Mucosa of stomach (tissue), 1 donor: ENCODE data around the gene SERPINB3.
"Not testable (repeated sequence)": the region's sequence is repeated elsewhere in the genome, so short reads cannot be mapped to it uniquely, and the experiment has no call there.

Source experiments
- H3K27me3 ChIP-seq: one replicate; pipeline ENCODE4 v1.7.0; 2013; ENCODE audit warnings: mild to moderate bottlenecking, low read length; ENCODE audit not compliant: control insufficient read depth, insufficient read depth
- H3K36me3 ChIP-seq: one replicate; pipeline ENCODE4 v1.7.0; 2013; ENCODE audit warnings: low read length; ENCODE audit not compliant: control insufficient read depth, insufficient read depth
- H3K4me1 ChIP-seq: one replicate; pipeline ENCODE4 v1.7.0; 2013; ENCODE audit warnings: mild to moderate bottlenecking, low read length; ENCODE audit not compliant: control insufficient read depth, insufficient read depth
- H3K4me3 ChIP-seq: one replicate; pipeline ENCODE4 v1.7.0; 2013; ENCODE audit warnings: low read length
- H3K9ac ChIP-seq: one replicate; pipeline ENCODE4 v1.7.0; 2013; ENCODE audit warnings: mild to moderate bottlenecking, low read length, moderate library complexity
- H3K9me3 ChIP-seq: one replicate; pipeline ENCODE4 v1.7.0; 2013; ENCODE audit warnings: mild to moderate bottlenecking, low read length, moderate library complexity; ENCODE audit not compliant: control insufficient read depth
- donor health status: Pancreatic carcinoma.

Gene SERPINB3

GRCh38 chr18:63681449-63682340 is 20.0 kb upstream of the SERPINB3 start:
- Histone ChIP-seq H3K4me1 (peaks cover 35% of the 10 kb centered on the region), H3K9ac (no peak overlapping the region), H3K4me3 (no peak overlapping the region)

GRCh38 chr18:63679820-63680606 is 18.3 kb upstream of the SERPINB3 start:
- Histone ChIP-seq H3K27me3 (no peaks in the 10 kb centered on the region), H3K9me3 (no peaks in the 10 kb centered on the region), H3K4me3 (no peak overlapping the region), H3K36me3 (no peaks in the 10 kb centered on the region), H3K4me1 (peaks cover 35% of the 10 kb centered on the region), H3K9ac (no peak overlapping the region)

More at GRCh38 chr18:63681449-63682340, 20.0 kb upstream of the SERPINB3 start:
- Histone ChIP-seq H3K9me3 (no peaks in the 10 kb centered on the region), H3K36me3 (no peaks in the 10 kb centered on the region), H3K27me3 (no peaks in the 10 kb centered on the region)

GRCh38 chr18:63677500-63678225 is 16.0 kb upstream of the SERPINB3 start:
- H3K27me3 ChIP-seq, result no peaks in the 10 kb centered on the region
- H3K9ac ChIP-seq, result no peak overlapping the region
- H3K36me3 ChIP-seq, result no peaks in the 10 kb centered on the region

DNA sequence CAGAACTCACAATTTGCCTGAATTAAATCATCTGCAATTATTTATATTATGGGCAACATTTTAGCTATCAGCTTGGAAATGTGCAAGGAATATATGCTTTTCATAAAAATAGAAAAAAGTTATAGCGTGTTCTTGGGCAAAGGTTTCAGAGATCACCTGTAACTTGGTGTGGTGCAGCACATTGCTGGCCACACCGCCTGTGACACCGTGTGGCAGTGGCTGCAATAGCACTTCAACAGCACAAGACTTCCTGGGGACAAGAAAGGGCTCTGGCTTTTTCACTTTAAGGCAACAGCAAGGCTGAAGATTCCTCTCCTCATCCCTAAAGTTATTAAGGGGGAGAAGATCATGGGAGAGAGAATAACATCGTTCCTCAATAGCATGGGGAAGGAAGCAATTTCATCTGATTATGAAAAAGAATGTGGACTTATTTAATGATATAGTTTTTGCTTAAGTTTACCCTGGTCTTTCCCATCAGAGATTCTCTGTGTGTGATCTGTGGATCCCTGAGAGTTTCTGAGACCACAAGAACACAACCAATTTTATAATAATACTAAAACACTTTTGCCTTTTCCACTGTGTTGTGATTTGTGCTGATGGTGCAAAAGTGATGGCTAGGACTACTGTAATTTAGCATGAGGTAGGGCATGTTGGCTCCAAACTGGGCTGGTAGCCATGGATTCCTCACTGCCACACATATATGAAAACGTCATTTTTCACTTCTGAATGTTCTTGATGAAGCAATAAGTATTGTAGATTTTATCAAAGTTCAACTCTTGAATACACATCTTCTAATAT is 15.0 kb upstream of the SERPINB3 start:
- H3K9ac ChIP-seq, result no peak overlapping the region
- H3K36me3 ChIP-seq, result no peaks in the 10 kb centered on the region
- H3K4me3 ChIP-seq, result no peak overlapping the region
- H3K4me1 ChIP-seq, result peaks cover 15% of the 10 kb centered on the region
- no peaks in the 10 kb centered on the region for H3K27me3 ChIP-seq
- no peaks in the 10 kb centered on the region for H3K9me3 ChIP-seq

More at GRCh38 chr18:63677500-63678225, 16.0 kb upstream of the SERPINB3 start:
- no peaks in the 10 kb centered on the region for H3K9me3 ChIP-seq
- H3K4me1 ChIP-seq, result peaks cover 21% of the 10 kb centered on the region
- H3K4me3 ChIP-seq, result no peak overlapping the region

GRCh38 chr18:63664571-63664970 is 2.9 kb upstream of the SERPINB3 start:
- H3K9me3 ChIP-seq, result no peaks in the 10 kb centered on the region
- H3K4me3 ChIP-seq, result no peak overlapping the region
- no peaks in the 10 kb centered on the region for H3K27me3 ChIP-seq
- no peaks in the 10 kb centered on the region for H3K4me1 ChIP-seq
- no peak overlapping the region for H3K9ac ChIP-seq
- H3K36me3 ChIP-seq, result no peaks in the 10 kb centered on the region

DNA sequence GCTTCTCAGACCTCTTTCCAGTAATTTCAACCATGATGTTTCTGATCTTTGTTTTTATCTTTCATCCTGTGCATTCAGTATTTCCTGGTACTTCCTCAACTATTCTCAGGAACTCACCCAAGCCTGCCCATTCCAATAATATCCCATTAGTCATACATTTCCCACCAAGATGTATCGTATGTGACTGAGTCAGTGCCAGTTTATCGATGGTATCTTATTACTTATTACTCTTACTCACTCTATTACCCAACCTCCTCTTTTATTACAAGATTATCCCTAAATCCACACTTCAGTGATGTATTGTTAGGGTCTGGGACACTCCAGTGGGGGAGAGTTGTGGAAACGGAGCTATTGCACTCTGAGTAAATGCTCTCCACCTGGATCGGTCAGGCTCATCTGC is 2.8 kb downstream of the SERPINB3 start:
- H3K9ac ChIP-seq, H3K4me1 ChIP-seq: not testable (repeated sequence)

DNA sequence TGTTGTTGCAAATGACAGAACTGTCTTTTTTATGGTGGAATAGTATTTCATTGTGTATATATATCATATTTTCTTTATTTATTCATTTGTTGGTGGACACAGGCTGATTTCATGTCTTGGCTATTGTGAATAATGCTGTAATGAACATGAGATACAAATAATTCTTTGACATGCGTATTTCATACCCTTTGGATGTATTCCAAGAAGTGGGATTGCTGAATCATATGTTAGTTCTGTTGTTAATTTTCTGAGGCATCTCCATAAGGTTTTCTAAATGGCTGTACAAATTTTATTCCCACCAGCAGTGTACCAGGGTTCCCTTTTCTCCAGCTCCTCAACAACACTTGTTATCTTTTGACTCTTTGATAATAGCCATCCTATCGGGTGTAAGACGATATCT is 11.4 kb downstream of the SERPINB3 start:
- H3K27me3 ChIP-seq, H3K36me3 ChIP-seq, H3K9me3 ChIP-seq, H3K4me3 ChIP-seq, H3K4me1 ChIP-seq, H3K9ac ChIP-seq: not testable (repeated sequence)

More for the DNA sequence above, 2.8 kb downstream of the SERPINB3 start:
- H3K4me3 ChIP-seq, H3K9me3 ChIP-seq, H3K36me3 ChIP-seq, H3K27me3 ChIP-seq: not testable (repeated sequence)

- no peaks in the 10 kb centered on the region for H3K36me3 ChIP-seq
- no peaks in the 10 kb centered on the region for H3K27me3 ChIP-seq
- no peak overlapping the region for H3K9ac ChIP-seq
- H3K4me3 ChIP-seq, result no peak overlapping the region
- no peaks in the 10 kb centered on the region for H3K9me3 ChIP-seq
- no peaks in the 10 kb centered on the region for H3K4me1 ChIP-seq
Measured at GRCh38 chr18:63648241-63648640, 13.5 kb downstream of the SERPINB3 start.

DNA sequence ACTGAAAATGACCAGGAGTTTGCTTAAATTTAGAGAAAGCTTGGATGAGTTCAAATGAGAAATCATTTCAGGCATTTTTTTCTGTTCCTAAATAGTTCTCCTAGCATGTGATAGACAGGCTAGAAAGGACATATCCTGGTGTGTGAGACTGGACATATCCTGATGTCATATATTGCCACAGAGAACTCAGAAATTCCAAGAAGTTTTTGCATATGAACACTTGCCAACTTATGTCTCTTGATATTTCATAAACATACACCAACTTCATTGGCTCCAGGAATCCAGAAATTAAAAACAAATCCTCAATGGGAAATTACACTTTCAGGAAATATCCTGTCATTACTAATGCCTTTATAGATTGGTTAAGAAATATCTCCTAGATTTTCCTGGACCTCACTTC is 14.8 kb downstream of the SERPINB3 start:
- Histone ChIP-seq H3K36me3 (no peaks in the 10 kb centered on the region), H3K9me3 (no peaks in the 10 kb centered on the region), H3K4me3 (no peak overlapping the region), H3K27me3 (no peaks in the 10 kb centered on the region), H3K4me1 (no peaks in the 10 kb centered on the region), H3K9ac (no peak overlapping the region)

DNA sequence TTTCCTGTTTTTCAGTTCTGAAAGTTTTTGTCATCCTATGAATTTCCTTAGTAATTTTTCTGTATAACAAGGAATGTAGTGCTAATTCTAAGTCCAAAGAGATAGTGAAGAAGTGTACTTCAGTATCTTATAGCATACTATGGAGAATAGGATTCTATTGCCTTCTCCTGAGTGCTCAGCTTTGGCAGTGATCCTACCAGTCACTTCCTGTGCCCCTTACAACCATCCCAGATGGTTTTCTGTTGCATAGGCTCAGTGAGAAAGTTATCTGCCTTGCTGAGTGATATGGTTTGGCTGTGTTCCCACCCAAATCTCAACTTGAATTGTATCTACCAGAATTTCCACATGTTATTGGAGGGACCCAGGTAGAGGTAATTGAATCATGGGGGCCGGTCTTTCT is 17.0 kb downstream of the SERPINB3 start:
- H3K4me3 ChIP-seq, H3K36me3 ChIP-seq, H3K27me3 ChIP-seq, H3K4me1 ChIP-seq, H3K9me3 ChIP-seq, H3K9ac ChIP-seq: not testable (repeated sequence)

- H3K36me3 ChIP-seq, H3K9me3 ChIP-seq, H3K4me1 ChIP-seq, H3K27me3 ChIP-seq, H3K9ac ChIP-seq, H3K4me3 ChIP-seq: not testable (repeated sequence)
Measured at GRCh38 chr18:63644142-63644541, 17.6 kb downstream of the SERPINB3 start, which contains the start of gene SERPINB4. Gene SERPINB4 (minus strand): TSS chr18:63644256. CDS start chr18:63643577, 679 bp downstream.
